HEK293 (cell line): Measurements from ENCODE around the gene KANK3.
"Not testable (repeated sequence)": the region's sequence is repeated elsewhere in the genome, so short reads cannot be mapped to it uniquely, and the experiment has no call there.

ENCODE experiments used
- CTCF ChIA-PET: fragments of 350-600 bp; formaldehyde crosslinking; extraction: SDS; loops from one replicate; lab custom pipeline; 2021; ENCODE audit warnings: antibody characterized with exemption; lab: Yijun Ruan, JAX
- POLR2A ChIA-PET: fragments of 300-600 bp; formaldehyde crosslinking; extraction: SDS; loops from one replicate; lab custom pipeline; 2020; ENCODE audit warnings: antibody characterized with exemption, inconsistent platforms; lab: Yijun Ruan, JAX
- H3K27ac ChIP-seq: fragments of 200-500 bp; sonication (Bioruptor generic); 2 replicates; pipeline ENCODE4 v1.5.1; 2014; ENCODE audit warnings: low read depth, low read length, control low read depth, inconsistent platforms; ENCODE audit errors: extremely low read depth
- H3K36me3 ChIP-seq, 2 experiments: fragments of 200-500 bp in 1 of 2; sonication (Bioruptor generic) in 1 of 2; 1 replicate in 1 of 2; 2 replicates in 1 of 2; pipeline ENCODE4 v1.5.1; 2014 to 2017; ENCODE audit warnings: inconsistent platforms in 2 of 2, low read length in 2 of 2; ENCODE audit not compliant: control insufficient read depth in 2 of 2, insufficient read depth in 1 of 2
- H3K4me1 ChIP-seq: fragments of 200-500 bp; sonication (Bioruptor generic); 2 replicates; pipeline ENCODE4 v1.5.1; 2014; ENCODE audit warnings: mild to moderate bottlenecking, low read length, inconsistent platforms; ENCODE audit not compliant: control insufficient read depth, insufficient read depth
- H3K4me3 ChIP-seq: 2 replicates; pipeline ENCODE4 v1.5.1; 2011; ENCODE audit warnings: low read depth, mild to moderate bottlenecking, control low read depth, low read length, moderate library complexity
- H3K9me3 ChIP-seq: fragments of 200-500 bp; sonication (Bioruptor generic); 2 replicates; pipeline ENCODE4 v1.5.1; 2014; ENCODE audit warnings: low read depth, low read length, inconsistent platforms; ENCODE audit not compliant: control insufficient read depth, insufficient read depth
- ATF2 ChIP-seq: fragments of 450-650 bp; formaldehyde crosslinking; IDR thresholded peaks from 2 replicates; pipeline ENCODE4 v1.5.1; 2016; ENCODE audit warnings: missing biosample characterization, missing genetic modification characterization, low read depth
- BCL11A ChIP-seq: fragments of 450-650 bp; formaldehyde crosslinking; IDR thresholded peaks from 2 replicates; pipeline ENCODE4 v1.5.1; 2016; ENCODE audit warnings: low read depth, missing biosample characterization, missing genetic modification characterization
- EGR2 ChIP-seq: fragments of 450-650 bp; formaldehyde crosslinking; IDR thresholded peaks from 2 replicates; pipeline ENCODE4 v1.5.1; 2016; ENCODE audit warnings: low read depth, missing biosample characterization, missing genetic modification characterization
- KLF1 ChIP-seq: fragments of 450-650 bp; formaldehyde crosslinking; IDR thresholded peaks from 2 replicates; pipeline ENCODE4 v1.5.1; 2016; ENCODE audit warnings: missing biosample characterization, missing genetic modification characterization
- OSR2 ChIP-seq: fragments of 450-650 bp; formaldehyde crosslinking; IDR thresholded peaks from 2 replicates; pipeline ENCODE4 v1.5.1; 2016; ENCODE audit warnings: missing biosample characterization, missing genetic modification characterization
- ZBTB17 ChIP-seq: fragments of 450-650 bp; formaldehyde crosslinking; IDR thresholded peaks from 2 replicates; pipeline ENCODE4 v1.5.1; 2016; ENCODE audit warnings: missing biosample characterization, missing genetic modification characterization
- ZNF280D ChIP-seq: fragments of 450-650 bp; formaldehyde crosslinking; IDR thresholded peaks from 2 replicates; pipeline ENCODE4 v1.5.1; 2016; ENCODE audit warnings: missing biosample characterization, missing genetic modification characterization
- ZNF366 ChIP-seq: fragments of 450-650 bp; formaldehyde crosslinking; conservative IDR thresholded peaks from 2 replicates; pipeline ENCODE4 v1.5.1; 2016; ENCODE audit warnings: missing biosample characterization, missing genetic modification characterization
- ZNF473 ChIP-seq: fragments of 450-650 bp; formaldehyde crosslinking; IDR thresholded peaks from 2 replicates; pipeline ENCODE4 v1.5.1; 2017; ENCODE audit warnings: missing biosample characterization, missing genetic modification characterization
- ZNF596 ChIP-seq: fragments of 450-650 bp; IDR thresholded peaks from 2 replicates; pipeline ENCODE4 v1.5.0; 2018; ENCODE audit warnings: missing biosample characterization, mild to moderate bottlenecking, missing genetic modification characterization, moderate library complexity
- ZNF623 ChIP-seq: fragments of 450-650 bp; formaldehyde crosslinking; IDR thresholded peaks from 2 replicates; pipeline ENCODE4 v1.5.1; 2016; ENCODE audit warnings: missing biosample characterization, missing genetic modification characterization
- ZNF629 ChIP-seq: fragments of 450-650 bp; formaldehyde crosslinking; IDR thresholded peaks from 2 replicates; pipeline ENCODE4 v1.5.1; 2017; ENCODE audit warnings: missing biosample characterization, missing genetic modification characterization
- ZNF664 ChIP-seq: fragments of 450-650 bp; formaldehyde crosslinking; IDR thresholded peaks from 2 replicates; pipeline ENCODE4 v1.5.1; 2016; ENCODE audit warnings: missing biosample characterization, missing genetic modification characterization

KANK3 gene

GRCh38 chr19:8349629-8350372, 6.7 kb upstream of the KANK3 start:
- ChIA-PET CTCF (interaction anchor here (0.8 kb wide), 1 partner anchor 80 kb away, joined by 3 read pairs; no protein-coding TSS in a partner anchor), POLR2A (interaction anchor here (0.7 to 1.7 kb wide), 2 partner anchors 160 to 164 kb away, joined by 4 read pairs; partner anchors contain the start of gene ZNF414)
- H3K4me3 ChIP-seq, H3K27ac ChIP-seq, H3K4me1 ChIP-seq, H3K9me3 ChIP-seq, H3K36me3 ChIP-seq: not testable (repeated sequence)
- TF ChIP-seq ZNF664 (tag by site-specific recombination): peak; percentile 89
- peak; percentile 90 for TF ChIP-seq ATF2 (tag by site-specific recombination)
- TF ChIP-seq ZNF366 (tag by site-specific recombination): peak; percentile 97
- peak; percentile 41; the same call in 1 of the 2 replicates for TF ChIP-seq OSR2
- TF ChIP-seq ZNF629 (tag by site-specific recombination): peak; percentile 50; the same call in 1 of the 2 replicates
- peak; percentile 63 for TF ChIP-seq ZBTB17

GRCh38 chr19:8343483-8343844, 402 bp upstream of the KANK3 start:
- TF ChIP-seq ZNF623 (tag by site-specific recombination): peak; percentile 92
- no peak for TF ChIP-seq BCL11A
- TF ChIP-seq, all 188 proteins: peak for 1
- Histone ChIP-seq H3K4me3 (no peak overlapping the region), H3K27ac (no peak overlapping the region), H3K9me3 (no peaks in the 10 kb centered on the region), H3K4me1 (no peaks in the 10 kb centered on the region), H3K36me3 (no peaks in the 10 kb centered on the region)
- POLR2A ChIA-PET: interaction anchor here (1.2 kb wide), 1 partner anchor 70 kb away, joined by 3 read pairs; the partner anchor contains the start of gene MARCHF2
- CTCF ChIA-PET: interaction anchor here (0.6 to 1.8 kb wide), 4 partner anchors 10 to 207 kb away, joined by 3 to 11 read pairs (median 4); no protein-coding TSS in a partner anchor

GRCh38 chr19:8342316-8342683, 762 bp downstream of the KANK3 start:
- no peak overlapping the region for H3K27ac ChIP-seq
- H3K4me3 ChIP-seq: no peak overlapping the region
- H3K9me3 ChIP-seq: no peaks in the 10 kb centered on the region
- no peaks in the 10 kb centered on the region for H3K4me1 ChIP-seq
- POLR2A ChIA-PET: no interaction called here
- no peaks in the 10 kb centered on the region for H3K36me3 ChIP-seq
- CTCF ChIA-PET: interaction anchor here (0.6 to 1.2 kb wide), 2 partner anchors 12 to 242 kb away, joined by 3 to 4 read pairs; no protein-coding TSS in a partner anchor
- TF ChIP-seq KLF1: no peak
- TF ChIP-seq ZNF280D (tag by site-specific recombination): no peak
- TF ChIP-seq ZNF473: no peak
- no peak for TF ChIP-seq ZNF664 (tag by site-specific recombination)
- TF ChIP-seq EGR2 (tag by site-specific recombination): 0 out of 2 replicates have a peak, but pooled peaks have one; percentile 3
- TF ChIP-seq ZNF596 (tag by site-specific recombination): no peak
- TF ChIP-seq, all 188 proteins: peak for 1
